ENCODE measurements around the gene LRRC27.

DNA sequence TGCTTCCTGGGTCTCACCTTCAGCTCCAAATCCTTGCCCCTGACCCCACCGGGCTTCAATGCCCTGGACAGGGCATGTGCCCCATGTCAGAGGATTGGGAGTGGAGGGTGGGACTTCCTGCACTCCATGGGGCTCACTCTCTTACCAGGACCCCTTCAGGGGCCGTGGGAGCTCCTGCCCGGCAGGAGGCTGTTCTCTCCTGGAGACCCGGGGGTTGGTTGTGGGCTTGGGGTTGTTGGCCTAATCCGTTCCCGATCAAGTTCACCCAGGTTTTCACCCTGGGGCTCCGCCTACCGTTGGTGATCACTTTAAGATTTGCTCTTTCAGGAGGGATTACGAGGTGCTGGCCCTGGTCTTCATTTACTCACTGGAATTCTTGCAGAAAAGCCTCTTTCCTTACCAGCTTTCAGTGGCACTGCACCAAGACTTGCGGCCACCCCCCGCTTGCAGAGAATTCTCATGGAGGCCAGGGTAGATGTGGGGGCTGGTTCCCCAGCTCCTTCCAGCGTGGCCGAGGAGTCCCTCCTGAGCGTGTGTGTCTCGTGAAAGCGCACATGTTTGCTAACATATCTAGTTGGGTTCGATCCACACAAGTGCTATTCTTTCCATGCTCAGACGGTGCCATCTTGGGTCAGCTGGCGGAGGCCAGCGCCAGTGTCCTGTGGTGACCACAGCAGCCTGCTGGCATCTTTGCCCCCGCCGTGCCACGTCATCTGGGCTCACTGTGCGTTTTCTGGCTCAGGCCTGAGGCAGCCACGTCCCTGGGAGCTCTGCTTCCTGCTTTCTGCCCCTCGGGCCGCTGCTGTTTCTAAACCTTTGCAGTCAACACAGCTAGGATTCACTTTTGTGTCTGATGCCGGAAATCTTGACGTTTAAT, 80.6 kb downstream of the LRRC27 start:
- TF ChIP-seq ZFP3 (CRISPR knock-in tag; IDR thresholded peaks at IDR 0.05), result no peak
- TF ChIP-seq, protein P1, sequence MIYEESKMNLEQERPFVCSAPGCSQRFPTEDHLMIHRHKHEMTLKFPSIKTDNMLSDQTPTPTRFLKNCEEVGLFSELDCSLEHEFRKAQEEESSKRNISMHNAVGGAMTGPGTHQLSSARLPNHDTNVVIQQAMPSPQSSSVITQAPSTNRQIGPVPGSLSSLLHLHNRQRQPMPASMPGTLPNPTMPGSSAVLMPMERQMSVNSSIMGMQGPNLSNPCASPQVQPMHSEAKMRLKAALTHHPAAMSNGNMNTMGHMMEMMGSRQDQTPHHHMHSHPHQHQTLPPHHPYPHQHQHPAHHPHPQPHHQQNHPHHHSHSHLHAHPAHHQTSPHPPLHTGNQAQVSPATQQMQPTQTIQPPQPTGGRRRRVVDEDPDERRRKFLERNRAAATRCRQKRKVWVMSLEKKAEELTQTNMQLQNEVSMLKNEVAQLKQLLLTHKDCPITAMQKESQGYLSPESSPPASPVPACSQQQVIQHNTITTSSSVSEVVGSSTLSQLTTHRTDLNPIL (CRISPR knock-in tag; IDR thresholded peaks at IDR 0.05; ENCODE audit: low read depth), result no peak
